T1000 (cell line): ENCODE results near the gene CREB5.
"Not testable (repeated sequence)": the region's sequence is repeated elsewhere in the genome, so short reads cannot be mapped to it uniquely, and the experiment has no call there.

Experiments
- DNase-seq: peaks from one replicate; lab custom pipeline; 2025; ENCODE audit warnings: mixed read lengths; lab: John Stamatoyannopoulos, UW

CREB5 gene

DNA sequence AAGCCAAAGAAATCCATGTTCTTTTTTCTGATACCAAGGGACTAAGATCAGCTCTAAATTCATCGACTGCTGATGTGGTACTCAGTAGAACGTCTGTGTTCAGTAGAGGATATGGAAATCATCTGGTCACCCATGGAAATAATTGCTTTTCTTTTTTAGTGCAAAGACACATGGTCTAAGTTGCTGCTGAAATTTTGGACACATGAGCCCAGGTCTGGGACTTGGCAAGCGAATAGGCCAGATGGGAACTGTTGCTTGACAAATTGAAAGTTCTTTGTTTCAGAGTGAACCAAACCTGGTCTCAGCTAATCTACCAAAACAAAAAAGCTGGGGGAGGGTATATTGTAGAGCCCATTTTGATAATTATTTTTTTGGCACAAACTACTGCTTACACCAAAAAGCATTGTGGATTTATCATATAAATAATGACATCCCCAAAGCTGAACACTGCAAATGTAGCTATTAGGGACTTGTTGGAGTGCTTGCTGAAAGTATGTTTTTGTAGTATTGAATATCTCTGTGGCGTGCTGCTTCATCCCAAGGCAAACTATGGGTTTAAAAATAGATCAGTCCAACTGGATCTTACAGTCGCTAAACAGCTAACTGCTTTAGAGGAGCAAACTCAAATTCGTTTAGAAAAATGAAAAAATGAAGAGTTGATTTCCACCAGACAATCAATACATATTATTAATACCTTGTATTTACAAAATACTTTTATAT lies 401.1 kb downstream of the CREB5 start:
- no peak for DNase-seq

DNA sequence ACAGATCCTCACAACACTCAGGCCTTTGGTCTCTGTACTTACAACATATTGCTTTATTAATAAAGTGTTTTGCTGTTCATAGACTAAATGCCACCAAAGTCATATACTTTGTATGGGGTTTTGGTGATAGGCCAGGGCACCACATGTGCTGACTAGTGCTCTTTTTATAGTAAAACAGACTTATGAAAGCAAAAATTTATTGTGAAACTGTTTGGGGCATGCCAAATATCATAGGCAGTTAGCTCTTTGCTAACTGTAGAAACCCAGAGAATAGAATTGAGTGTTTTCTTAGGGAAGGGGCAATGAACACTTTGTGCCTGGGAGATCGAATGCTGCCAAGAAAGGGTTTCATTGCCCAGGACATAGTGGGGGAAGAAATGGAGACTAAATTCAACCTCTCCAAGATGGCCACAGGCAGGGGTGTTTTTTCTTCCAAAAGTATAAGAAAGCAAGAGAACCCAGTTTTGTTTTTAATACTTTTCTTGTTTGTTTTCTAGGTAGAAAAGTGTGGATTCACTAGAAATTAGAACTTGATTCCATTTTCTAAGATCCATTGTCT lies 403.1 kb downstream of the CREB5 start:
- no peak for DNase-seq

DNA sequence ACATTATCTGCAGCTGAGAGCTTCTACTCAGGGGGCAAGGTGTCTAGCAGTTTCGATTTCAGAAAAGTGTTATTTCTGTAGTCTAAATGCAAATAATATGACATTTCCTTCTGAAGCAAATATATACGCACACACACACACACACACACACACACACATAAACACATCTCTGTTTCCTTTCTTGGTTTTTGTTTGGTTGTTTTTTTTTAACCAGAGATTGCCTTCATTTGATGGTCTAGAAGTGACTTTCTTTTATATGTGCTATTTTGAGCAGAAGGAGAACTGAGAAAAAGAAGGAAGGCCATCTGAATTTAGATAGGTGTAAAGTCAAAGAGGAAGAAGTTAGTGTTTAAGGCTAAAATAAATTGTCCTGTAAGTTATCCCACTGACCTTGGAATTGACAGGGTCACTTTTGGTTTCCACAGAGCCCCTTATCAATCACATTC lies 403.6 kb downstream of the CREB5 start:
- no peak for DNase-seq

DNA sequence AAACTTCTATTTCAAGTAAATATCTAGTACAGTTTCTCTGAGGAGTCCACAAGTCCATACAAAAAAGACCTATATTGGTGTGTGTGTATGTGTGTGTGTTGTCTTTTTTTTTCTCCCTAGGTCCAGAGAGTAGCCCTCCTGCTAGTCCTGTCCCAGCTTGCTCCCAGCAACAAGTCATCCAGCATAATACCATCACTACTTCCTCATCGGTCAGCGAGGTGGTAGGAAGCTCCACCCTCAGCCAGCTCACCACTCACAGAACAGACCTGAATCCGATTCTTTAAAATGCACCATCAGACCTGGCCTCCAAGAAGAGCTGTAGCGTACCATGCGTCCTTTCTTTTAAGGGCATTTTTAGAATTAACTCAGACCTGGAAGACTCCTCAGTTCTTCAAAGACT lies 406.7 kb downstream of the CREB5 start:
- no peak for DNase-seq

DNA sequence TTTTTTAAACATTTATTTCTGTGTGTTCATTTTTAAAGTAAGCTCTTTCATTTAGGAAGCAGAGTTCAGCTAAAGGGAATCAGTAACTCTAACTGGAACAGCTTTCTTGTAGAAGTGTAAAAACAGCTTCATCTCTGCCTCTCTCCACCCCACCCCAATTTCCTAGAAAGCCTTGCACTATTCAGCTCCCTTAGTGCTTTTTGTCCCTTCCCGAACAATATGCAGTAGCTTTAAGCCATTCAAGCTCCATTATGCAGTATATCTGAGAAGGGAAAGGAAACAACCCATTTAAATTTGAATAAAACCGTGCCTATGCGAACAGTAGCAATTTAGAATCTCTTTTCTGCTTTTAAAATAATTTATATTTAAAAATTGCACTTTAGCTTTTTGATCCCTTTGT lies 411.3 kb downstream of the CREB5 start:
- DNase-seq = no peak

DNA sequence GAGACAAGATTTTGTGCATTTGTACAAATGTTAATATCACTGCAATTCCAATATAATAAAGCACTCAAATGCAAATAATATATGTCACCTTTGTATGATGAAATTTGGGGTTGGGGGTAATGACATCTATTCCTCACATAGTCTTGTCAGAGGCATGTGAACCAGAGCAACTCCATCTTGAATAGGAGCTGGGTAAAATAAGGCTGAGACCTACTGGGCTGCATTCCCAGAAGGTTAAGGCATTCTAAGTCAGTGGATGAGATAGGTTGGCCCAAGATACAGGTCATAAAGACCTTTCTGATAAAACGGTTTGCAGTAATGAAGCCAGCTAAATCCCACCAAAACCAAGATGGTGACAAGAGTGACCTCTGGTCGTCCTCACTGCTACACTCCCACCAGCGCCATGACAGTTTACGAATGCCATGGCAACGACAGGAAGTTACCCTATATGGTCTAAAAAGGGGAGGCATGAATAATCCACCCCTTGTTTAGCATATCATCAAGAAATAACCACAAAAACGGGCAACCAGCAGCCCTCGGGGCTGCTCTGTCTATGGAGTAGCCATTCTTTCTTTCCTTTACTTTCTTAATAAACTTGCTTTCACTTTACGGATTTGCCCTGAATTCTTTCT lies 413.6 kb downstream of the CREB5 start:
- not testable (repeated sequence) for DNase-seq

DNA sequence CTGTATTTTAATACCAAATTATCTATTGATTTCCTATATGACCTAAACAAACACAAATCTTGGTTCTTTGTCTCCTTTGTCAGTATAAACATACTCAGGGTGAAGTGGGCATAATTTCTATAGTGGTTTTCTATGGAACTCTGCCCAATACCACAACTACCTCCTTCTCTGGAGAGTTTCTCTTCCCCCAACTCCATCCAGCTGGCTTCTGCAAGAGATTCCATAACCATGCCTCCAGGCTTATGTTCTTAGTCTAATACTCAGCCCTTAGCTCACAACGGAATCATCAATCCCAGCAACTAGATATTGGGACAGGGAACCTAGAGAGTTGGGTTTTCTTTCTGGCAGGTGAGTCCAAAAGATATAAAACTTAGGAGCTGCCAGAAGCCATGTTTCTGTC lies 418.5 kb downstream of the CREB5 start:
- no peak for DNase-seq

DNA sequence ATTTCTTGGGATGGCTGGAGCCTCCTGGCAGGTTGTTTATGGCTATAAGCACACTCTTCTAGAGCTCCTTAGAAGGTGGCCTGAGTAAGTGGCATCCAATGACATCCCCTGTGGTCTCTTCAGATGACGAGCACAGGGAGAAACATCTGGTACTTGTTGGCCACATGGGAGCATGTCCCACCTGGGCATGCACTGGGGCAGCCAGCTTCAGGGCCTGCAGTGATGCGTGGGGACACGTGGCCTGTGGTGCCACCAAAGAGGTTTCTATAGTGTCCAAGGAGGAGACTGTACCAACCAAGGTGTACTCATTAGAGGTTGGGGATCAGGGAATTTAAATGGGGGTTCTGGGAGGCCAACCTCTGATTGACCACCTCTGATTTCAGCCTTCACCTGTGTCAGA lies 420.4 kb downstream of the CREB5 start:
- no peak for DNase-seq

DNA sequence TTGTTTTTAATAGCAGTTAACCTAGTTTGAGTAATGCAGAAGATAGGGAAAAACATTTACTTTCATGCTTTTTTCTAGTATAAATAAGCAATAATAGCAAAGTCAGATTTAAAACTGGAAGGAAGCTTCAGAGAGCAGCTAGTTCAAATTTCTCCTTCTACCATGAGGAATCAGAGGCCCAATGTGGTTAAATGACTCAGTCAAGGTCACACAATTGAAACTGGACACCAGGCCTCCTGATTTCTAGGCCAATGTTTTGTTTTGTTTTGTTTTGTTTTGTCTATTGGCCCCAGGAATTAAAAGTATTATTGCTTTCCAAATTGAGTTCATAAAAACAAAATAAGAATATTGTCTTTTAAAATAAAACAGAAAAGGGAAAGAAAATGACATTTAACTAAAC lies 423.5 kb downstream of the CREB5 start:
- DNase-seq = no peak

DNA sequence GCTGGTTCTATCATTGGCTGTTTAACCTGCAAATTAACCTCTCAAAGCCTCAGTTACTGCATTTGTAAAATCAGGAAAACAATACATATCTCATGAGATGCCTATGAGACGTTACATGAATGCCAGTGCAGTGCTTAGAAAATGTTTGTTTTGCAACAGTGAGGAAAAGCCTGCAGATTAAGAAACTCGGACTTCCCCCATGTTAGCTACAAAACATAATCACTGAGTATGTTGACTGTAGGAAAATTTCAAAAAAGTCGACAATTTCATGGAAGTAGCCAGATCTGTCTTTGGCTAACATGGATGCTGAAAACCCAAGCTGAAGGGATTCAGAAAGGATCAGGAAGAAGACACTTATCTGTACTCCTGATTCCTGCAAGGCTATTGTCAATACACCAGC lies 424.4 kb downstream of the CREB5 start:
- DNase-seq = no peak

DNA sequence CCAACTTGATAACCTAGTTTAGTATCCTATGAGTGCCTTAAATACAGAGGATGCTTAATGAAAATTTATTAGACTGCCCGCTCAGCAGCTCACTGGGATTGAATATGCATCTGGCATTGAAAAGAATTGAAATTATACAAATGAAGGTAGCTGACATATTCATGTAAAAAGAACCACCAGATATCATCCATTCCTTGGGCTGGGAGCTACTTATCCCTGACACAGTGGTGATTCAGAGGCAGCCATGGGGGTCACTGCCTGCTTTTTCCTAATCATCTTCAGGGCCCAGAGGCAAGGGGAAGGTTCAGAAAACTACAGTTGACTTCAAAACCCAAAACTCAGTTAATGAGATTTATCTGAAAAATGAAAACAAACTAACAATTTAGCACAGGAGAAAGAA lies 424.9 kb downstream of the CREB5 start:
- no peak for DNase-seq

DNA sequence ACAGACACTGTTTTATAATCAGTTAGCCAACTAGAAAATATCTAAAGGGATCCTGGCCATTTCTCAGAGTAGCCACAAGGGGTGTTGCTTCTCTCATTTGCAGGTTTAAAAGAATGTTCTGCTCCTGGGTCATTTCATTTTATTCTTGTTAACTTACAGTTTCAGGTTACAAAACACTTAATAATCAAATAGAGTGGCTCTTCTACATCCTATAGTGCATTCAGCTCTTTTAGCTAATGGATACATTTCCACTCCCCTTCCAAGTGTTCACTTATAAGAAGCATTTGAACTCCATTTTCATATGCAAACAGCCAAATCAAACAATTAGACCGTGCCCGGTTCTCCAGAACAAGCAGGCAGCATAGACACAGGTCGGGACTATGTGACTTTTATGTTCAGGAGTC lies 428.3 kb downstream of the CREB5 start:
- no peak for DNase-seq

DNA sequence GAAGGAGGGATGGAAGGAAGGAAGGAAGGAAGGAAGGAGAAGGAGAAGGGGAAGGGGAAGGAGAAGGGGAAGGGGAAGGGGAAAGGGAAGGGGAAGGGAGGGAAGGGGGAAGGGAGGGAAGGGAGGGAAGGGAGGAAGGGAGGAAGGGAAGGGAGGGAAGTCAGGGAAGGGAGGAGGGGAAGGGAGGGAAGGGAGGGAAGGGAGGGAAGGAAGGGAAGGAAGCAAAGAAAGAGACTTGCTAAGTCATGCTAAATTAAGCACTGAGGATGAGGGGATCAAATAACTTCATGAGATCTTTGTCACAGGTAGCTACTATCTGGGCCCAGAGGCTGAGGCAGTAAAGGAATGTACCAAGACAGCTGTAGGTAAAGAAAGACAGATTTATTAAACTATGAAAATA lies 429.4 kb downstream of the CREB5 start:
- DNase-seq = no peak

DNA sequence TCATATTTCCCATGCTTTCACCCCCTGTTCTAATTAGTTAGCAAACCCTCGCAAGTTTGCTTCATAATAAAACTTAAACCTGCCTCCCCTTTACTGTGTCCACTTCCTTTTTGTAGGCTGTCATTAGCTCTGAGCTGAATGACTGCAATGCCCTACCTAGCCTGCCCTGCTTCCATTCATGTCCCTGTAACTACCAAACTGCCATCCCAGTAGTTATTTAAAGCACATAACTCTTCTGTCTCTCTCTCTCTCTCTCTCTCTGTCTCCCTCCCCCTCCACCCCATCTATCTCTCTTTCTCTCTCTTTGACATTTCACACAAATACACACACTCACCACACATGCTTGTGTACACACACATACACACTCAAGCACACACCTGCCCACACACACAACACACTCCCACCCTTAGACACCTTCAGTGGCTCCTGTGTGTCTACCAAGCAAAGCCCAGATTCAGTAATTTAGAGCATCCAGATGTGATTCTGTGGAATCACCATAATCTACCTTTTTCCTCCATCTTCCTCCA lies 430.5 kb downstream of the CREB5 start:
- no peak for DNase-seq

DNA sequence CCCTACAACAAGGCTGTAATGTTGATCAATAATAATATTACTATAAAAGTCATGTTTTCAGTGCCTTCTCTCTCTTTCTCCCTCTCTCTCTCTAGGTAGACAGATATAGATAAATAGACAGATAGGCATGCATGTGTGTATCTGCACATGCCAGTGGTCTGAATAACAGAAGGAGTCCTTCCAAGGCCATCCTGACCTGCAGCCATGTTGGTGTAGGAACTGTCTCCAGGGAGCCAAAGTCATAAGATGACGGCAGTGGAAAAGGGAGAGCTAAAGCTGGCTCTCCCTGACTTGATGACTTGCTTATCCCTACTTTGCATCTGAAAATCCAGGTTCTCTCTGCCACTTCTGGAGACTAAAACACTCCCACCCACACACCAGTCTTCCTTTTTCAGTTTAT lies 432.8 kb downstream of the CREB5 start:
- no peak for DNase-seq

DNA sequence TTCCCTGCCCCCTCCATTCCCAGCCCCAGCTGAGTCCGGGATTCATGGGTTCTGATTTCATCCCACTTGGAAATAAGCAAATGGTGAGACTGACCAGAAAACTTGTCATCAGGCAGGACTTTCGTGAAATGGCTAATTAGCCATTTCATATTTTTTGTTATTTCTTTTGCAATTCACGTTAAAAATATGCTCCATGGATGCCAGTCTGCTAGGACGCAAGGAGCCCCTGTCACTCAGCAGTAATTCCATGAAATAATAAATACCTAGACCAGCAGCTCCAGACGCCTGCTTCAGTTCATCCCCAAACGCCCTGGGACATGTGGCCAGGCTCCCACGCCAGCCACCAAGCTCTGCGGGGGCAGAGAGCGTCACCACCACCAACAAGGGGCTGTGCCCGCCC lies 434.9 kb downstream of the CREB5 start:
- DNase-seq = no peak

DNA sequence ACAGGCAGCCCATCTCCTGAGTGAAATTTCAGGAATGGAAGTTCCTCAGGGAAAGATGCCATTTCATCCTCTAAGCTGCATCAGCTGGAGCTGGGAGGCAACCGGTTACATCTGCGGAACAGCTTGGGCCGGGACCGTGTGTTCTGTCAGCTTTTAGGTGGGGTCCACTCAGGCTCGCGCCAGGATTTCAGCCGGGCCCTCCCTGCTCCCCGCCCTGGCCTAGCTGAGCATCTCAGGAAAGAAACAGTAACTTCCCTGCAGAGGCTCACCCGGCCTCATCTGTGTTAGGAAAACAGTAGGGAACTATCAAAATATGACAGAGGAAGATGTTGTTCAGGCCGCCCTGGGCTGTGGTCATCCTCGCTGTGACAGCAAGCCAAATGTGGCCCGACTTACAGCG lies 435.4 kb downstream of the CREB5 start:
- DNase-seq = no peak

DNA sequence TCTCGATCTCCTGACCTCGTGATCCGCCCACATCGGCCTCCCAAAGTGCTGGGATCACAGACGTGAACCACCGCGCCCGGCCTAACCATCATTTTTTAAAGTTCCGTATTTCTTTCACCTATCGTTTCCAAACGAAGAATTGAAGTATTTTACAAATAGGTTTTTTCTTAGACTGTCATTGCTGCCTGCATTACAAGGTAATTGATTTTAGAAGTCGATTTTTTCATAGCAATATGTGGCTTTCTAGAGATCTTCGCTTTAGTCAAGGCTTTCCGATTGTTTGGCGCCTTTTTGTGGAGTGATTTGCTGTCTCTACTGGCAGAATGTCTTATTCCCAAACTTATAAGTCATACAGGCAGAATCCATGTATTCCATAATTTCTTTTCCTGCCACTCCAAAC lies 436.6 kb downstream of the CREB5 start:
- DNase-seq = no peak

DNA sequence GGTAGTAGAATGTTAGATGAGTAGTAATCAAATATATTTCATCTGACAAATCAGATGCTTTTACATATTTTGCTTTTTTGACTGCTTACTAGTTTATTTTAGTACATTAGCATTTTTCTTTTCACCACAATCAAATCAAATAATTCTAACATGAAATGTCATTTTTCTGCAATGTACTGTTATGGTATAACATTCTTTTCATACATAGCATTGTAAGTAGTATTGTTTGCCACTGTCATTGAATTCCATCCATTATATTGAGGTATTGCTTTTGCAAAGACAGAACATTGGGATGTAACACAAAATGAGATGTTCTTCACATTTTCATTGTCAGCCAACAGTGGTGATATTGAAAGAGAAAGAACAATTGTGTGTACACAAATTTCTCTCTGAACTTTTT lies 438.4 kb downstream of the CREB5 start:
- no peak for DNase-seq

DNA sequence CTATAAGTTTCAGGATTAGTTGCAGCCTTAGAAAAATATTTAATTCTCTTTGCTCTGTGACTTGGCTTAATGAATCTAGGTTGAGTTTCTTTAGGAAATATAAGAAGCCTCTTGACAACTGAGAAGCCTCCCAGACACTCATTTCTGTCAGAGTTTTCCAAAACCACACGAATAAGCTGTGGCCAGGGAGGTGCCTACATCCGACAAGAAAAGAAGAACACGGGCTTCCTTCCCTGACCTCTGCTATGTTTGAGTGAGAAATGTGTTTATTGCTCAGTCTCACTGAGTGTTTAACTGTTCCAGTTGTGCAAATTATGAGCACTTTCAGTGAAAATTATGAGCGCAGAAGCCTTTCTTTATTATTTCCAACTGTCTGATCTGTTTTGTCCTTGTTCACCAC lies 440.8 kb downstream of the CREB5 start:
- DNase-seq = no peak

DNA sequence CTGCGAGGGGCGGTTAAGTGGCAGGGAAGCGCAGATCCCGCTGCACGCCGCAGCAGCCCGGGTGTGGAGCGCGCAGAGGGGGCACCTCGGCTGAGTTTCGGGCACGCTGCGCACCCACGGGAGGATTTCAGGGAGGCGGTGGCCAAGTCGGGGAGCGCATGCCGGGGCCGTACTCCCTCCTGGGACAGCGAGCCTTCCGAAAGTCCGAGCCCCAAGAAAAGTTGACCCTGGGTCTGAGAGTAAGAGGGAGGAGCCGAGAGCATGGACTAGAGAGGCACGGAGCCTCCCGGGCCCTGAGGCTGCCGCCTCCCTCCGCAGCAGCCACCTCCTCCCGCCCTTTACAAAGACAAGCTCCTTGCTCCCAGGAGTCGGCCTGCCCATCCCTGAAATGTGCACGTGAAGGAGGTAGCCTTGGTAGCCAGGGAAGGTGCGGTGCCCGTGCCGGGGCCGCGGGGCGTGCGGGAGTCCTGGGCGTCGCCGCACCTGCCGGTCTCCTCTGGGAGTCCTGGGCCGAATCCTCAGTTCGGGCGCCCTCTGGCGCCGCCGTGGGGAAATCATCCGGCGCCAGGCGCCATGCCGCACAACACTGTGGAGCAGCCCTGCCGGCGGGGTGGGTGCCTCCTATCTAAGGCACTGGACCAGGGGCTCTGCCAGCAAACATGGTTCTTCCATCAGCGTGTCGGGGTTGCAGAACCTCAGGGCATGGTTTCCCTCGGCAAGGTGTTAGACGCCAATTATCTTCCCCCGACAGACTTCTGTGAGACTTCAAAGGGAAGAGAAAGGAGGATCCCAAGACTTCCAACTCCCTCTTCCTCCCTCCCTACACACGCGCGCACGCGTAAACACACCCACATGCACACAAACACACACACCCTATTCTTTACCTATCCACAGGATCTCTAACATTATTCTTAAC lies 441.8 kb downstream of the CREB5 start:
- DNase-seq = no peak

DNA sequence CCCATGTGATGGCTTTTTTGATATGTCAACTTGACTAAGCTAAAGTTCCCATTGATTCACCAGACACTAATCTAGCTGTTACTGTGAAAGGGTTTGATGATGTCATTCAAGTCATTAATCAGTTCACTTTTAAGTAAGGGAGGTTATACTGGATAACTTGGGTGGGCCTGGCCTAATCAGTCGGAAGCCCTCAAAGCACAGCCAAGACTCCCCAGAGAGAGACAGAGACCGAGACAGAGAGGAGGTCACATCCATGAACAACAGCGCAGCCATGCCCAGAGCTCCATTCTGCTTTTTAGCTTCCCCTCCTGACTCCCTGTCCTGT lies 442.4 kb downstream of the CREB5 start:
- no peak for DNase-seq
